HEK293 (cell line): ENCODE measurements around the gene TGFBI.

Experiments
- CTCF ChIP-seq: fragments of 450-650 bp; formaldehyde crosslinking; IDR thresholded peaks from 2 replicates; pipeline ENCODE4 v1.5.1; 2016; ENCODE audit warnings: missing biosample characterization, missing genetic modification characterization
- TF ChIP-seq, protein P1 (sequence below): fragments of 450-650 bp; formaldehyde crosslinking; IDR thresholded peaks from 2 replicates; pipeline ENCODE4 v1.5.1; 2016; ENCODE audit warnings: missing biosample characterization, missing genetic modification characterization
- TF ChIP-seq, protein P2 (sequence below): fragments of 450-650 bp; formaldehyde crosslinking; IDR thresholded peaks from 2 replicates; pipeline ENCODE4 v1.5.1; 2016; ENCODE audit warnings: missing biosample characterization, missing genetic modification characterization, borderline replicate concordance

- TF ChIP-seq CTCF (tag by site-specific recombination): no peak
- TF ChIP-seq, protein P1, sequence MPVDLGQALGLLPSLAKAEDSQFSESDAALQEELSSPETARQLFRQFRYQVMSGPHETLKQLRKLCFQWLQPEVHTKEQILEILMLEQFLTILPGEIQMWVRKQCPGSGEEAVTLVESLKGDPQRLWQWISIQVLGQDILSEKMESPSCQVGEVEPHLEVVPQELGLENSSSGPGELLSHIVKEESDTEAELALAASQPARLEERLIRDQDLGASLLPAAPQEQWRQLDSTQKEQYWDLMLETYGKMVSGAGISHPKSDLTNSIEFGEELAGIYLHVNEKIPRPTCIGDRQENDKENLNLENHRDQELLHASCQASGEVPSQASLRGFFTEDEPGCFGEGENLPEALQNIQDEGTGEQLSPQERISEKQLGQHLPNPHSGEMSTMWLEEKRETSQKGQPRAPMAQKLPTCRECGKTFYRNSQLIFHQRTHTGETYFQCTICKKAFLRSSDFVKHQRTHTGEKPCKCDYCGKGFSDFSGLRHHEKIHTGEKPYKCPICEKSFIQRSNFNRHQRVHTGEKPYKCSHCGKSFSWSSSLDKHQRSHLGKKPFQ (tag by site-specific recombination): no peak
- TF ChIP-seq, protein P2, sequence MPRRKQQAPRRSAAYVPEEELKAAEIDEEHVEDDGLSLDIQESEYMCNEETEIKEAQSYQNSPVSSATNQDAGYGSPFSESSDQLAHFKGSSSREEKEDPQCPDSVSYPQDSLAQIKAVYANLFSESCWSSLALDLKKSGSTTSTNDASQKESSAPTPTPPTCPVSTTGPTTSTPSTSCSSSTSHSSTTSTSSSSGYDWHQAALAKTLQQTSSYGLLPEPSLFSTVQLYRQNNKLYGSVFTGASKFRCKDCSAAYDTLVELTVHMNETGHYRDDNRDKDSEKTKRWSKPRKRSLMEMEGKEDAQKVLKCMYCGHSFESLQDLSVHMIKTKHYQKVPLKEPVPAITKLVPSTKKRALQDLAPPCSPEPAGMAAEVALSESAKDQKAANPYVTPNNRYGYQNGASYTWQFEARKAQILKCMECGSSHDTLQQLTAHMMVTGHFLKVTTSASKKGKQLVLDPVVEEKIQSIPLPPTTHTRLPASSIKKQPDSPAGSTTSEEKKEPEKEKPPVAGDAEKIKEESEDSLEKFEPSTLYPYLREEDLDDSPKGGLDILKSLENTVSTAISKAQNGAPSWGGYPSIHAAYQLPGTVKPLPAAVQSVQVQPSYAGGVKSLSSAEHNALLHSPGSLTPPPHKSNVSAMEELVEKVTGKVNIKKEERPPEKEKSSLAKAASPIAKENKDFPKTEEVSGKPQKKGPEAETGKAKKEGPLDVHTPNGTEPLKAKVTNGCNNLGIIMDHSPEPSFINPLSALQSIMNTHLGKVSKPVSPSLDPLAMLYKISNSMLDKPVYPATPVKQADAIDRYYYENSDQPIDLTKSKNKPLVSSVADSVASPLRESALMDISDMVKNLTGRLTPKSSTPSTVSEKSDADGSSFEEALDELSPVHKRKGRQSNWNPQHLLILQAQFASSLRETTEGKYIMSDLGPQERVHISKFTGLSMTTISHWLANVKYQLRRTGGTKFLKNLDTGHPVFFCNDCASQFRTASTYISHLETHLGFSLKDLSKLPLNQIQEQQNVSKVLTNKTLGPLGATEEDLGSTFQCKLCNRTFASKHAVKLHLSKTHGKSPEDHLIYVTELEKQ (tag by site-specific recombination): no peak
Measured at GRCh38 chr5:136023958-136024541, 4.7 kb upstream of the TGFBI start.
